Small intestine (tissue), 7 donors: ENCODE data around the gene THYN1. TPM values are rescaled to one million over a fixed set of nuclear protein-coding genes. Genes with fewer than 3 reads are reported as not detected.
A peak's percentile ranks its signal among the peaks of the same experiment; 100 is the strongest.

Source experiments
- DNase-seq, 2 donors: peaks; one replicate each; pipeline versions ENCODE4 v3.0.0 to v3.0.0-alpha.2; 2013
- FAIRE-seq: peaks from 2 replicates; lab custom pipeline; 2012; peaks lifted over from hg19 to GRCh38; lab: Jason Lieb, UNC
- H3K27ac ChIP-seq, 3 donors: one replicate each; pipeline ENCODE4 v1.5.1; 2013; ENCODE audit warnings: low read length in 2 of 3, mild to moderate bottlenecking in 2 of 3, control low read depth in 1 of 3, inconsistent platforms in 1 of 3, low read depth in 1 of 3, moderate library complexity in 1 of 3
- H3K27me3 ChIP-seq, 3 donors: one replicate each; pipeline ENCODE4 v1.6.1; 2013; ENCODE audit warnings: low read length in 3 of 3, inconsistent platforms in 1 of 3; ENCODE audit not compliant: control insufficient read depth in 3 of 3, insufficient read depth in 3 of 3
- H3K36me3 ChIP-seq, 3 donors: one replicate each; pipeline ENCODE4 v1.6.1; 2013; ENCODE audit warnings: low read length in 3 of 3, inconsistent platforms in 1 of 3, low read depth in 1 of 3, mild to moderate bottlenecking in 1 of 3, moderate library complexity in 1 of 3; ENCODE audit not compliant: control insufficient read depth in 3 of 3, insufficient read depth in 2 of 3
- H3K4me1 ChIP-seq, 3 donors: one replicate each; pipeline ENCODE4 v1.6.1; 2013; ENCODE audit warnings: low read length in 2 of 3, inconsistent platforms in 1 of 3, low read depth in 1 of 3, mild to moderate bottlenecking in 1 of 3, moderate library complexity in 1 of 3; ENCODE audit not compliant: control insufficient read depth in 3 of 3, insufficient read depth in 2 of 3
- H3K4me3 ChIP-seq, 3 donors: one replicate each; pipeline ENCODE4 v1.5.1; 2013; ENCODE audit warnings: low read length in 3 of 3, control low read depth in 1 of 3, inconsistent platforms in 1 of 3, low read depth in 1 of 3, mild to moderate bottlenecking in 1 of 3, moderate library complexity in 1 of 3
- H3K9me3 ChIP-seq, 2 donors: one replicate each; pipeline ENCODE4 v1.6.1; 2013; ENCODE audit warnings: low read depth in 1 of 2, low read length in 1 of 2; ENCODE audit not compliant: control insufficient read depth in 2 of 2, insufficient read depth in 1 of 2
- WGBS, 3 donors: extraction: QIAGEN DNeasy Blood & Tissue Kit; methylation state at CpG; one replicate each; pipeline ENCODE4 v1.1.7; 2013; 5-methylcytosine and 5-hydroxymethylcytosine counted together
- polyA plus RNA-seq, 4 donors: library from polyadenylated mRNA; stranded (reverse) in 3 of 4; unstranded in 1 of 4; fragments of 200-250 nt in 3 of 4; fragments of 120-200 nt in 1 of 4; gene quantifications; one replicate each; pipeline versions ENCODE4 v1.2.1 to v1.2.3, GENCODE V29; 2013
- donor health status: healthy with polysubstance abuse.
- donor health status: control.
- donor health status: control.
- donor health status: Bipolar disorder and iron deficiency.
- donor health status: healthy.

THYN1 gene
- polyA plus RNA-seq, 4 donors: 39.2 to 61.6 (median 47.9) TPM

- H3K27me3 ChIP-seq: no peaks in the 10 kb centered on the region
- no peaks in the 10 kb centered on the region for H3K9me3 ChIP-seq
- DNase-seq: peak; percentile 23 to 27
- H3K27ac ChIP-seq: no peak overlapping the region
- 73 to 81% (median 78%) methylated on average over 16 of the region's 16 CpGs for WGBS, 3 donors
- no peak overlapping the region for H3K4me3 ChIP-seq
- no peaks in the 10 kb centered on the region for H3K4me1 ChIP-seq
- peaks cover 9 to 26% (median 10%) of the 10 kb centered on the region in 3 donors for H3K36me3 ChIP-seq
- FAIRE-seq: no peak
These were observed 45.5 kb downstream of the THYN1 start for GRCh38 chr11:134207538-134208239.

GRCh38 chr11:134206185-134206584 is 47.0 kb downstream of the THYN1 start:
- Histone ChIP-seq H3K36me3 (peaks cover 12 to 29% (median 13%) of the 10 kb centered on the region in 3 donors), H3K27ac (no peak overlapping the region), H3K4me3 (no peak overlapping the region), H3K9me3 (no peaks in the 10 kb centered on the region), H3K27me3 (no peaks in the 10 kb centered on the region), H3K4me1 (no peaks in the 10 kb centered on the region)
- WGBS, 3 donors: 95 to 97% (median 95%) methylated on average over 5 of the region's 5 CpGs
- no peak for FAIRE-seq
- no peak for DNase-seq

- DNase-seq (no peak), FAIRE-seq (no peak)
- Histone ChIP-seq H3K4me3 (no peak overlapping the region), H3K27ac (no peak overlapping the region), H3K9me3 (no peaks in the 10 kb centered on the region), H3K36me3 (peaks cover 12 to 29% (median 13%) of the 10 kb centered on the region in 3 donors), H3K4me1 (no peaks in the 10 kb centered on the region), H3K27me3 (no peaks in the 10 kb centered on the region)
- WGBS, 3 donors: 96% methylated on average over 9 of the region's 9 CpGs
These were observed 47.4 kb downstream of the THYN1 start for GRCh38 chr11:134205729-134206128.

- no peak for FAIRE-seq
- H3K4me3 ChIP-seq: no peak overlapping the region
- no peaks in the 10 kb centered on the region for H3K9me3 ChIP-seq
- DNase-seq: no peak
- 92 to 98% (median 97%) methylated on average over 4 of the region's 4 CpGs for WGBS, 3 donors
- peaks cover 11 to 20% (median 12%) of the 10 kb centered on the region in 3 donors for H3K36me3 ChIP-seq
- H3K4me1 ChIP-seq: no peaks in the 10 kb centered on the region
- H3K27ac ChIP-seq: no peak overlapping the region
- no peaks in the 10 kb centered on the region for H3K27me3 ChIP-seq
These were observed 50.5 kb downstream of the THYN1 start for GRCh38 chr11:134202661-134203060.

GRCh38 chr11:134200688-134201087 is 52.5 kb downstream of the THYN1 start:
- Histone ChIP-seq H3K27ac (no peak overlapping the region), H3K27me3 (no peaks in the 10 kb centered on the region), H3K4me3 (no peak overlapping the region), H3K36me3 (peaks cover 7 to 13% (median 9%) of the 10 kb centered on the region in 3 donors), H3K9me3 (no peaks in the 10 kb centered on the region), H3K4me1 (no peaks in the 10 kb centered on the region)
- no peak for DNase-seq
- 94 to 99% (median 98%) methylated on average over 6 of the region's 6 CpGs for WGBS, 3 donors
- FAIRE-seq: no peak

- peaks cover 7 to 11% (median 11%) of the 10 kb centered on the region in 3 donors for H3K36me3 ChIP-seq
- FAIRE-seq (no peak), DNase-seq (no peak)
- H3K9me3 ChIP-seq: no peaks in the 10 kb centered on the region
- no peaks in the 10 kb centered on the region for H3K4me1 ChIP-seq
- no peaks in the 10 kb centered on the region for H3K27me3 ChIP-seq
- WGBS, 3 donors: 97 to 98% (median 97%) methylated on average over 9 of the region's 9 CpGs
- no peak overlapping the region for H3K4me3 ChIP-seq
- no peak overlapping the region for H3K27ac ChIP-seq
These were observed 53.6 kb downstream of the THYN1 start for GRCh38 chr11:134199531-134199930.

Other genes starting within 250 kb of the THYN1 start
- 1 to 10 TPM in 3 of 4 donors, under 1 TPM in 1; 0.67 to 8.5 (median 4.5) TPM for gene JAM3, start 184.3 kb downstream of the THYN1 start, polyA plus RNA-seq
- gene NCAPD3, start 29.4 kb downstream of the THYN1 start, polyA plus RNA-seq: 10 to 100 TPM in 2 of 4 donors, 1 to 10 TPM in 2; 3.4 to 19.2 (median 7.9) TPM
- gene VPS26B, start 28.7 kb downstream of the THYN1 start, polyA plus RNA-seq: 10 to 100 TPM; 26.3 to 45.2 (median 35.9) TPM
- 10 to 100 TPM; 18.0 to 29.3 (median 23.9) TPM for gene ACAD8, start 216 bp upstream of the THYN1 start, polyA plus RNA-seq
- gene GLB1L3, start 23.0 kb upstream of the THYN1 start, polyA plus RNA-seq: under 1 TPM in 2 of 4 donors, not detected in 2; 0.01 to 0.04 TPM
- gene GLB1L2, start 78.6 kb upstream of the THYN1 start, polyA plus RNA-seq: 1 to 10 TPM; 1.4 to 9.6 (median 4.2) TPM
- 1 to 10 TPM in 1 of 4 donors, under 1 TPM in 2, not detected in 1; 0.54 to 1.4 (median 0.57) TPM for gene B3GAT1, start 158.9 kb upstream of the THYN1 start, polyA plus RNA-seq